Tibial nerve (tissue), 4 donors: Measurements from ENCODE around the gene MRPS35. TPM values are rescaled to one million over a fixed set of nuclear protein-coding genes. Genes with fewer than 3 reads are reported as not detected.

Experiments used
- DNase-seq, 2 donors: peaks; one replicate each; pipeline ENCODE4 v3.0.0-alpha.2; 2019; ENCODE audit warnings: low spot score in 2 of 2
- H3K27ac ChIP-seq, 4 donors: fragments of 200-600 bp; sonication (generic) in 3 of 4; one replicate each; pipeline ENCODE4 v1.5.1; 2017 to 2019; ENCODE audit warnings: mild to moderate bottlenecking in 1 of 4
- H3K27me3 ChIP-seq, 2 donors: fragments of 200-600 bp; sonication (generic) in 1 of 2; one replicate each; pipeline versions ENCODE4 v1.5.1 to v1.6.0; 2017 to 2019
- H3K36me3 ChIP-seq, 3 donors: fragments of 200-600 bp; sonication (generic); one replicate each; pipeline ENCODE4 v1.5.1; 2018 to 2019
- H3K4me1 ChIP-seq, 4 donors: fragments of 200-600 bp; sonication (generic) in 3 of 4; one replicate each; pipeline ENCODE4 v1.5.1; 2017 to 2019
- H3K4me3 ChIP-seq, 4 donors: fragments of 200-600 bp; sonication (generic) in 3 of 4; one replicate each; pipeline ENCODE4 v1.5.1; 2017 to 2019; ENCODE audit warnings: mild to moderate bottlenecking in 1 of 4, moderate library complexity in 1 of 4
- H3K9me3 ChIP-seq, 4 donors: fragments of 200-600 bp; sonication (generic) in 3 of 4; one replicate each; pipeline ENCODE4 v1.5.1; 2017 to 2019
- EP300 ChIP-seq, 2 donors: sonication (generic); formaldehyde crosslinking; IDR thresholded peaks; one replicate each; pipeline ENCODE4 v1.6.1; 2017; ENCODE audit warnings: antibody characterized with exemption in 2 of 2, mild to moderate bottlenecking in 1 of 2
- POLR2A ChIP-seq, 2 donors: fragments of 450-650 bp; IDR thresholded peaks; one replicate each; pipeline ENCODE4 v1.6.1; 2017; ENCODE audit warnings: antibody characterized with exemption in 2 of 2, mild to moderate bottlenecking in 2 of 2, moderate library complexity in 2 of 2
- WGBS, 2 donors: methylation state at CpG; one replicate each; pipeline ENCODE4 v1.1.5; 2018; 5-methylcytosine and 5-hydroxymethylcytosine counted together
- total RNA-seq, 4 donors: library from RNA; depleted of rRNA; stranded (reverse); fragments of >200 nt; gene quantifications; one replicate each; pipeline ENCODE4 v1.1.0, GENCODE V29; 2016
- TF ChIP-seq, protein P1 (sequence below), 5 experiments: fragments of 200-600 bp in 3 of 5; fragments of 450-650 bp in 2 of 5; sonication (generic) in 3 of 5; IDR thresholded peaks; one replicate each; pipeline ENCODE4 v1.5.1; 2016 to 2019; ENCODE audit warnings: antibody characterized with exemption in 5 of 5, mild to moderate bottlenecking in 3 of 5, moderate library complexity in 2 of 5

The MRPS35 gene
- total RNA-seq, 4 donors from 2014 or later = 27.0 to 103 (median 45.6) TPM

DNA sequence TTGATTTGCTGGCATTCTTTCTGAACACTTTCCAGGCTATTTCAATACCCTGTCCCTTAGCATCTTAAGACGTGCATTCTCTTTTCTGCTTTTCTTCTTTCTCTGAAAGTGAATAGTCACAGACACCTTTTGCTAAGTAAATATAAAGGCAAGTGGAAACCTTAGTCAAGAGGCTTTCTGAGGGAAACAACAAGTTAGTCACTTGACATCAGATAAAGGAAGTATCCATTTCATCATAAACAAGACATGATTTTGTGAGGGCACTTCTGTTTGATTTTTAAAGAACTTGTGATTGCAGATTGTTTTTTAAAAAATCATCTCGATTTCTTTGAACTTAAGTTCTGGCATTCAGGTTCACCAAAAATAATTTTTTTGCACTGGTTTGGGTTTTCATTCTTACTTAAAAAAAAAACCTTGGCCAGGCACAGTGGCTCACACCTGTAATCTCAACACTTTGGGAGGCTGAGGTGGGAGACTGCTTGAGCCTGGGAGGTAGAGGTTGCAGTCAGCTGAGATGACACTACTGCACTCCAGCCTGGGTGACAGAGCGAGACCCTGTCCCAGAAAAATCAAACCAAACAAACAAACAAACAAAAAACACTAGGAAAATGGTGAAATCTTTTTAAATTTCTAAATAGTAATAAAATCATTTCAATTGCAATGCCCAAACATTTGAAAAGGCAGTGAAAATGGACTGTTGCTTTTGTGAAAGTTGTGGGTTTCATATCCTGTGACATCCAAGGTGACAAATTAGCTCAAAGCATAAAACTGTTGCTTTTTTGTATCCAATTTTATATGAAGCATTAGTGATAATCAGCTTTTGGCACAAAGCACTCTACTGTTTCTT is 61.1 kb downstream of the MRPS35 start:
- Histone ChIP-seq H3K9me3 (no peaks in the 10 kb centered on the region), H3K4me3 (no peak overlapping the region), H3K27me3 (no peaks in the 10 kb centered on the region), H3K4me1 (no peaks in the 10 kb centered on the region), H3K36me3 (no peaks in the 10 kb centered on the region), H3K27ac (no peak overlapping the region)
- TF ChIP-seq POLR2A (IDR thresholded peaks at IDR 0.05) (no peak), EP300 (IDR thresholded peaks at IDR 0.05) (no peak)
- TF ChIP-seq, protein P1, sequence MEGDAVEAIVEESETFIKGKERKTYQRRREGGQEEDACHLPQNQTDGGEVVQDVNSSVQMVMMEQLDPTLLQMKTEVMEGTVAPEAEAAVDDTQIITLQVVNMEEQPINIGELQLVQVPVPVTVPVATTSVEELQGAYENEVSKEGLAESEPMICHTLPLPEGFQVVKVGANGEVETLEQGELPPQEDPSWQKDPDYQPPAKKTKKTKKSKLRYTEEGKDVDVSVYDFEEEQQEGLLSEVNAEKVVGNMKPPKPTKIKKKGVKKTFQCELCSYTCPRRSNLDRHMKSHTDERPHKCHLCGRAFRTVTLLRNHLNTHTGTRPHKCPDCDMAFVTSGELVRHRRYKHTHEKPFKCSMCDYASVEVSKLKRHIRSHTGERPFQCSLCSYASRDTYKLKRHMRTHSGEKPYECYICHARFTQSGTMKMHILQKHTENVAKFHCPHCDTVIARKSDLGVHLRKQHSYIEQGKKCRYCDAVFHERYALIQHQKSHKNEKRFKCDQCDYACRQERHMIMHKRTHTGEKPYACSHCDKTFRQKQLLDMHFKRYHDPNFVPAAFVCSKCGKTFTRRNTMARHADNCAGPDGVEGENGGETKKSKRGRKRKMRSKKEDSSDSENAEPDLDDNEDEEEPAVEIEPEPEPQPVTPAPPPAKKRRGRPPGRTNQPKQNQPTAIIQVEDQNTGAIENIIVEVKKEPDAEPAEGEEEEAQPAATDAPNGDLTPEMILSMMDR (IDR thresholded peaks at IDR 0.05) = no peak
- 94 to 95% methylated on average over 3 of the region's 3 CpGs for WGBS, 2 donors
- DNase-seq = no peak

DNA sequence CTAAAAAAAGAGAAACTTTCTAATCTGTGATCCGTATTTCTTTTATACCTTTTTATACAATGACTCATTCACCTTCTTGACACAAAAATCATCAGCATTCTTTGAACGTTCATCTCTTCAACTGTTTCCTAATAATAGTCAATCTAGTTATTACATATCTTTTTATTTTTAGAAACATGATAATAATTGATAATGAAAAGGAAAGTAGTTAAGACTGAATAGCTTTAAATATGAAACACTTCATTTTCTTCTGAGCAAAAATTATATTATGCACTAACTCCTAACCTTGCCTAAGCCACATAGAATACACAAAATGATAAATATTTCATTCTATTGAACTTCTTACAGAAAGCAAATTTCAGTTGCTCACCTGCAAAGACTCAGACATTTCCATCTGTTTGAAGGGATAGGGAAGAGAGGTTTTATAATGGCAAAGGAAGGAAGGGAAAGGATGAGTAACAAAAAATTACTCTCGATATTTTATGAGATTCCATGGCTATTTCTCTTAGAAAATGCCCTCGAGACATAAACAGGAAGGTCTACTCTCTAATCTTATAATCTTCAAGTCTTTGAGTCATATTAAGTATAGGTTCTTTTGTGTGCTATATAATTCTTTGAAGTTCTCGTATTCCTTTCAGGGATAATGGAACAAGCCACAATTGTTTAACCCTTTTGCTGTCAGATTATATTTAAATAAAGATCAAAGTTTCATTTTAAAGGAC is 61.9 kb downstream of the MRPS35 start:
- TF ChIP-seq EP300 (IDR thresholded peaks at IDR 0.05) (no peak), POLR2A (IDR thresholded peaks at IDR 0.05) (no peak)
- TF ChIP-seq, protein P1 (IDR thresholded peaks at IDR 0.05) = no peak
- no peak for DNase-seq
- WGBS, 2 donors = 48 to 50% methylated on average over 5 of the region's 5 CpGs

DNA sequence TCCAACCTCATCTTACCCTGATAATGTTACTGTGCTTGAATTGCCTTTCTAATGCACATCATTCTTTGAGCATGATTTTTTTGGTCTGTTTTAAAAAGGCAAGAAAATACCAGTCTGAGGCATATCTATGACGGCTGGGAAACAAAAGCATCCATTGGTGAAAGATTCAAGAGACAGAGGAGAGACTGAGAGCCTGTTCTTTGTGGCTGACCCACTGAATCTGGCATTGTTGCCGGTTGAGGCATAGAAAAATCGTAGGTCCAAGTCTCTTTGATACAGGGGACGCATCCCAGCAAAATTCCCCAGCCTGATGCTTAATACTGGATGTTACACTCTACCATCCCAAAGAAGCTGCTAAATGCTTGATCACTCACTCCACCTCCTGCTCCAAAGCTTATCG is 66.5 kb downstream of the MRPS35 start:
- 53 to 59% methylated on average over 5 of the region's 5 CpGs for WGBS, 2 donors
- Histone ChIP-seq H3K4me1 (peaks cover 0 to 25% (median 4%) of the 10 kb centered on the region in 4 donors), H3K9me3 (no peaks in the 10 kb centered on the region), H3K27me3 (no peaks in the 10 kb centered on the region), H3K27ac (peak overlapping the region in 2 of 4 donors; percentile 41 to 77), H3K36me3 (no peaks in the 10 kb centered on the region), H3K4me3 (no peak overlapping the region)
- TF ChIP-seq EP300 (IDR thresholded peaks at IDR 0.05) (no peak), POLR2A (IDR thresholded peaks at IDR 0.05) (no peak)
- TF ChIP-seq, protein P1 (IDR thresholded peaks at IDR 0.05) = no peak
- no peak for DNase-seq

More for the DNA sequence above, 61.9 kb downstream of the MRPS35 start:
- H3K4me1 ChIP-seq = no peaks in the 10 kb centered on the region
- no peak overlapping the region for H3K27ac ChIP-seq
- no peak overlapping the region for H3K4me3 ChIP-seq
- H3K36me3 ChIP-seq = no peaks in the 10 kb centered on the region
- no peaks in the 10 kb centered on the region for H3K9me3 ChIP-seq
- H3K27me3 ChIP-seq = no peaks in the 10 kb centered on the region

DNA sequence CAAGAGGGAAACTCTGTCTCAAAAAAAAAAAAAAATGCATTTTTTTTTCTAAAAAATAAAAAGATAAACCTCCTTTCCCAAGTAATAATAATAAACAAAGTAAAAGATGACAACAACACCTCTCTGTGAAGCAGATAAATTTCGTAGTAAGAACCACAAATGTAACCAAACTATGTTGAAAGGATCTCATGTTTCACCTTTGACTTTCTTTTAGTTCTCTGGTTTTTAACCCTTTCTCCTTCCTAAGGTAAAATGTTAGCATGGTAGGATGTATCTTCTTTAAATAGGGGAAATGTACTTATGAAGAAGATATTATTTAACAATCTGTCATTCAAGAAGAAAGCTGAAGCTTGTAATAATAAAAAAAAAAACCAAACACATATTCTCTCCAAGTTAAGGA is 67.6 kb downstream of the MRPS35 start:
- Histone ChIP-seq H3K4me3 (no peak overlapping the region), H3K36me3 (no peaks in the 10 kb centered on the region), H3K4me1 (peaks cover 0 to 35% (median 10%) of the 10 kb centered on the region in 4 donors), H3K9me3 (no peaks in the 10 kb centered on the region), H3K27me3 (no peaks in the 10 kb centered on the region), H3K27ac (peak overlapping the region in 1 of 4 donors; percentile 96)
- TF ChIP-seq, protein P1 (IDR thresholded peaks at IDR 0.05) = no peak
- TF ChIP-seq EP300 (IDR thresholded peaks at IDR 0.05) (no peak), POLR2A (IDR thresholded peaks at IDR 0.05) (no peak)
- DNase-seq = no peak
- WGBS, 2 donors = 45 to 72% methylated on average over 1 of the region's 1 CpG
